ENCODE measurements around the gene NKX2-4. TPM values are rescaled to one million over a fixed set of nuclear protein-coding genes. Genes with fewer than 3 reads are reported as not detected.

The NKX2-4 gene
- total and polyA plus RNA-seq, 12 donors = not detected

DNA sequence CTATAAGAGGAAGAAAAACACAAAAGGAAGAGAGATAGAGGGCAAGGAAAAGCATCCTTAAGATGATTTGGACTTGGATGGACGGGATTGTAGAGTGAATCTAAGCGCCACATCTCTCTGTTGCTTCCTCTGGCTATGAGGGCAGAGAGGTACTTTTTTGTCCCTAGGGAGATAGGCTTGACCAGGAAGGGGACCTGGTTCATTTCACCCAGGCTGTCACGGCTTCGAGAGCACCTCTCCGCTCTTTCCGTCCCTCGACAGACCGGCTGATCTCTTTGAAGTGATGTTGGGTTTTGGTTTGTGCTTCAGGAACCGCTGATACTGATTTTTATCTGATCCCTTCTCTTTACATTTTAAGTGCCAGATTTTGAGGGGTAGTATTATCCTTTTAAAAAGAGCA, 19.6 kb downstream of the NKX2-4 start:
- H3K27me3 ChIP-seq = no peaks in the 10 kb centered on the region
- DNase-seq = no peak
- no peaks in the 10 kb centered on the region for H3K9me3 ChIP-seq
- 71 to 81% methylated on average over 9 of the region's 9 CpGs for WGBS, 2 donors
- peaks cover 0 to 73% (median 8%) of the 10 kb centered on the region in 9 donors for H3K36me3 ChIP-seq
- intact Hi-C loops (cut with DNase I) = loop anchor here in 3 of 10 donors (10.0 kb wide), 4 partner anchors 57 to 243 kb away; partner anchors contain the start of gene XRN2 (in 1 of the 3)
- peaks cover 0 to 12% (median 0%) of the 10 kb centered on the region in 9 donors for H3K4me1 ChIP-seq
- TF ChIP-seq, protein P1, sequence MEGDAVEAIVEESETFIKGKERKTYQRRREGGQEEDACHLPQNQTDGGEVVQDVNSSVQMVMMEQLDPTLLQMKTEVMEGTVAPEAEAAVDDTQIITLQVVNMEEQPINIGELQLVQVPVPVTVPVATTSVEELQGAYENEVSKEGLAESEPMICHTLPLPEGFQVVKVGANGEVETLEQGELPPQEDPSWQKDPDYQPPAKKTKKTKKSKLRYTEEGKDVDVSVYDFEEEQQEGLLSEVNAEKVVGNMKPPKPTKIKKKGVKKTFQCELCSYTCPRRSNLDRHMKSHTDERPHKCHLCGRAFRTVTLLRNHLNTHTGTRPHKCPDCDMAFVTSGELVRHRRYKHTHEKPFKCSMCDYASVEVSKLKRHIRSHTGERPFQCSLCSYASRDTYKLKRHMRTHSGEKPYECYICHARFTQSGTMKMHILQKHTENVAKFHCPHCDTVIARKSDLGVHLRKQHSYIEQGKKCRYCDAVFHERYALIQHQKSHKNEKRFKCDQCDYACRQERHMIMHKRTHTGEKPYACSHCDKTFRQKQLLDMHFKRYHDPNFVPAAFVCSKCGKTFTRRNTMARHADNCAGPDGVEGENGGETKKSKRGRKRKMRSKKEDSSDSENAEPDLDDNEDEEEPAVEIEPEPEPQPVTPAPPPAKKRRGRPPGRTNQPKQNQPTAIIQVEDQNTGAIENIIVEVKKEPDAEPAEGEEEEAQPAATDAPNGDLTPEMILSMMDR (IDR thresholded peaks at IDR 0.05) = no peak
- no peak overlapping the region for H3K27ac ChIP-seq
- ATAC-seq = no peak
- H3K4me3 ChIP-seq = no peak overlapping the region

DNA sequence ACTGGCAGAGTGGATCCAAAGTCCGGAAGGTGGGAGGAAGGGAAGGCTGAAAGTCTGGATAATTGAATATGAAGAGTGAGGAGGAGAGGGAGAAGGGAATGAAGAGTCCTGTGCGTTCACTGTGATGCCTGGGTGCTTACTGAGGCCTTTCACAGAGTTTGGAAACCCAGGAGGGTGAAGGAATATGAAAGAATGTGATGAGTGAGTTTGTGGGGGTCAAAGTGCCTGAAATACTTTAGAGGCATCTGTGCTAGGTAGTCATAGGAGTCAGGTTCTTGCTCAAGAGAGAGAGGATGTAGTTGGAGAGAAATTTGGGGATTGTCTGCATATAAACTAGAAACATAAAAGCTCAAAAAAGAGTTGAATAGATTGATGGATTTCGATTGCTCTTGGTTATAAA, 20.7 kb downstream of the NKX2-4 start:
- peaks cover 0 to 12% (median 0%) of the 10 kb centered on the region in 9 donors for H3K4me1 ChIP-seq
- DNase-seq (no peak), ATAC-seq (no peak)
- no peak overlapping the region for H3K4me3 ChIP-seq
- H3K27me3 ChIP-seq = no peaks in the 10 kb centered on the region
- TF ChIP-seq, protein P1 (IDR thresholded peaks at IDR 0.05) = no peak
- H3K9me3 ChIP-seq = no peaks in the 10 kb centered on the region
- H3K27ac ChIP-seq = no peak overlapping the region
- 97 to 98% methylated on average over 3 of the region's 3 CpGs for WGBS, 2 donors
- H3K36me3 ChIP-seq = peaks cover 0 to 70% (median 4%) of the 10 kb centered on the region in 9 donors
- intact Hi-C loops (cut with DNase I) = loop anchor here in 3 of 10 donors (10.0 kb wide), 4 partner anchors 58 to 242 kb away; partner anchors contain the start of gene XRN2 (in 1 of the 3)

DNA sequence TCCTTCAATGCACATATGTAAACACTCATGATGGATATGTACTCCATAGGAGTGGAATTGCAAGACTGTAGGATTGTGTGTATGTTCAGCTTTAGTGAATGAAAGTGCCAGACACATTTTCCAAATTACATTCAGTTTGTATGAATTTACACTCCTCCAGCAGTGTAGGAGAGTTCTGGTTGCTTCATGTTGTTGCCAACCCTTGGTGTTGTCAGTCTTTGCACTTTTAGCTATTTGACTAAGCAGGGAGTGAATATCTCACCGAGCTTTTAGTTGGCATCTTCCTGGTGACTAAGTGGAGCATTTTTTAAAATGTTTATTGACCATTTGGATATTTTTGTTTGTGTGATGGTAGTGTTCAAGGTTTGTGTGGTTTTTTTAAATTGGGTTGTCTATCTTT, 23.9 kb downstream of the NKX2-4 start:
- no peak overlapping the region for H3K4me3 ChIP-seq
- H3K4me1 ChIP-seq = peaks cover 0 to 7% (median 0%) of the 10 kb centered on the region in 9 donors
- H3K27me3 ChIP-seq = no peaks in the 10 kb centered on the region
- H3K27ac ChIP-seq = no peak overlapping the region
- intact Hi-C loops (cut with DNase I) = loop anchor here in 3 of 10 donors (10.0 kb wide), 4 partner anchors 61 to 239 kb away; partner anchors contain the start of gene XRN2 (in 1 of the 3)
- DNase-seq = no peak
- 56 to 71% methylated on average over 1 of the region's 1 CpG for WGBS, 2 donors
- TF ChIP-seq, protein P1 (IDR thresholded peaks at IDR 0.05) = no peak
- no peaks in the 10 kb centered on the region for H3K9me3 ChIP-seq
- peaks cover 0 to 82% (median 10%) of the 10 kb centered on the region in 9 donors for H3K36me3 ChIP-seq
- no peak for ATAC-seq

DNA sequence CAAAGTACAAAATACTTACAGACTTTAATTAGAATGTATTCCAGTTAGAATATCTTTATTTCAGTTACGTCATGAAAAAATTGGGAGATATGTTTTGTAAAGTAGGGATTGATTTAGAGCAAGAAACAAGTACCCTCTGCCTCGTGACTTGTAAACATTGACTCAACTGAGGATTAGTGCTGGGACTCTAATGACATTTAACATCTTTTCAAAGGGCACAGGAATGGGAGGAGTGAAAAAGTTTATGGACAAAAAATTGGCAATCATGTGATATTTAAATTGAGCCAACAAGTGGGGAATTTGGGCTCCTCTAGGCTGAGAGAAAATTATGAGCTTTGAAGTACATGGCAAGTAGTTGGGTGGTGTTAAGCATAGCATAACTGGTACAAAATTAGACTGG, 25.3 kb downstream of the NKX2-4 start:
- Histone ChIP-seq H3K36me3 (peaks cover 0 to 84% (median 18%) of the 10 kb centered on the region in 9 donors), H3K9me3 (no peaks in the 10 kb centered on the region), H3K4me3 (no peak overlapping the region), H3K27me3 (no peaks in the 10 kb centered on the region), H3K27ac (no peak overlapping the region), H3K4me1 (peaks cover 0 to 7% (median 0%) of the 10 kb centered on the region in 9 donors)
- ATAC-seq (no peak), DNase-seq (no peak)
- 89 to 98% methylated on average over 2 of the region's 2 CpGs for WGBS, 2 donors
- TF ChIP-seq, protein P1 (IDR thresholded peaks at IDR 0.05) = no peak
- intact Hi-C loops (cut with DNase I) = loop anchor here in 3 of 10 donors (10.0 kb wide), 4 partner anchors 63 to 237 kb away; partner anchors contain the start of gene XRN2 (in 1 of the 3)

Measured in heart right ventricle (tissue), 16 donors.